VCaP (cell line): ENCODE results near the gene SFXN1.
"Not testable (repeated sequence)": the region's sequence is repeated elsewhere in the genome, so short reads cannot be mapped to it uniquely, and the experiment has no call there.

Source experiments
- H3K27ac ChIP-seq: fragments of 450-650 bp; 2 replicates; pipeline ENCODE4 v1.5.1; 2017
- TF ChIP-seq, protein P1 (sequence below): fragments of 450-650 bp; conservative IDR thresholded peaks from 2 replicates; pipeline ENCODE4 v1.5.1; 2017; ENCODE audit warnings: mild to moderate bottlenecking, moderate library complexity

Gene SFXN1

DNA sequence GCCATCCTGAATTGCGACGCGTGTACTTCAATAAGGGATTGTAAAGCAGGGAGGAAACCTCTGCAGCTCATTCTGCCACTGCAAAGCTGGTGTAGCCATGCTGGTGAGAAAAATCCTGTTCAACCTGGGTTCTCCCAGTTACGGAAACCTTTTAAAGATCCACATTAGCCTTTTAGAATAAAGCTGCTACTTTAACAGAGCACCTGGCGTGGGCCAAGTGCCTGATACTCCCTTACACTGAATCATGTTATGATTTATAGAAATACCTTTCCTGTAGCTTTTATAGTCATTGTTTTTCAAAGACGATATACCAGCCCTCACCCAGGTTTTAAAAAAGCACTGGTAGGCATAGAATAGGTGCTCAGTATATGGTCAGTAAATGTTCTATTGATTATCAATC, 48.3 kb downstream of the SFXN1 start:
- no peak overlapping the region; the same call in 1 of the 2 replicates for H3K27ac ChIP-seq
- TF ChIP-seq, protein P1, sequence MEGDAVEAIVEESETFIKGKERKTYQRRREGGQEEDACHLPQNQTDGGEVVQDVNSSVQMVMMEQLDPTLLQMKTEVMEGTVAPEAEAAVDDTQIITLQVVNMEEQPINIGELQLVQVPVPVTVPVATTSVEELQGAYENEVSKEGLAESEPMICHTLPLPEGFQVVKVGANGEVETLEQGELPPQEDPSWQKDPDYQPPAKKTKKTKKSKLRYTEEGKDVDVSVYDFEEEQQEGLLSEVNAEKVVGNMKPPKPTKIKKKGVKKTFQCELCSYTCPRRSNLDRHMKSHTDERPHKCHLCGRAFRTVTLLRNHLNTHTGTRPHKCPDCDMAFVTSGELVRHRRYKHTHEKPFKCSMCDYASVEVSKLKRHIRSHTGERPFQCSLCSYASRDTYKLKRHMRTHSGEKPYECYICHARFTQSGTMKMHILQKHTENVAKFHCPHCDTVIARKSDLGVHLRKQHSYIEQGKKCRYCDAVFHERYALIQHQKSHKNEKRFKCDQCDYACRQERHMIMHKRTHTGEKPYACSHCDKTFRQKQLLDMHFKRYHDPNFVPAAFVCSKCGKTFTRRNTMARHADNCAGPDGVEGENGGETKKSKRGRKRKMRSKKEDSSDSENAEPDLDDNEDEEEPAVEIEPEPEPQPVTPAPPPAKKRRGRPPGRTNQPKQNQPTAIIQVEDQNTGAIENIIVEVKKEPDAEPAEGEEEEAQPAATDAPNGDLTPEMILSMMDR, result no peak

DNA sequence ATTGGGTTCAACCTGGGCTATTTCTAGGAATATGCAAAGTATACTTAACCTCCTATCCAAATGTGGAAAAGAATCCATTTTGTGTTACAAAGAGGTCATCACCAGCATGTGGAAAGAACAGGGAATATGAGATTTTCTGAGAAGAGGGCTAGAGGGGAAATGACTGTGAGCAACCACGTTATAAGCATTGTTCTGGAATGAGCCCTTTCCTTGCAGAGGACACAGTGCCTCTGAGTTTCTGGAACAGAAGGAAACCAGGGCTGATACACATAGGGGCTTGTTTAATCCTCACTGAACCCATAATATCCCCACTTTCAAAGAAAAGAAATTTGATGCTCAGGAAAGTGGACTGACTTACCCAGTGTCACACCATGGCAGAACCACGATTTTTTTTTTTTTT, 53.0 kb downstream of the SFXN1 start:
- TF ChIP-seq, protein P1, result no peak
- H3K27ac ChIP-seq, result no peak overlapping the region

DNA sequence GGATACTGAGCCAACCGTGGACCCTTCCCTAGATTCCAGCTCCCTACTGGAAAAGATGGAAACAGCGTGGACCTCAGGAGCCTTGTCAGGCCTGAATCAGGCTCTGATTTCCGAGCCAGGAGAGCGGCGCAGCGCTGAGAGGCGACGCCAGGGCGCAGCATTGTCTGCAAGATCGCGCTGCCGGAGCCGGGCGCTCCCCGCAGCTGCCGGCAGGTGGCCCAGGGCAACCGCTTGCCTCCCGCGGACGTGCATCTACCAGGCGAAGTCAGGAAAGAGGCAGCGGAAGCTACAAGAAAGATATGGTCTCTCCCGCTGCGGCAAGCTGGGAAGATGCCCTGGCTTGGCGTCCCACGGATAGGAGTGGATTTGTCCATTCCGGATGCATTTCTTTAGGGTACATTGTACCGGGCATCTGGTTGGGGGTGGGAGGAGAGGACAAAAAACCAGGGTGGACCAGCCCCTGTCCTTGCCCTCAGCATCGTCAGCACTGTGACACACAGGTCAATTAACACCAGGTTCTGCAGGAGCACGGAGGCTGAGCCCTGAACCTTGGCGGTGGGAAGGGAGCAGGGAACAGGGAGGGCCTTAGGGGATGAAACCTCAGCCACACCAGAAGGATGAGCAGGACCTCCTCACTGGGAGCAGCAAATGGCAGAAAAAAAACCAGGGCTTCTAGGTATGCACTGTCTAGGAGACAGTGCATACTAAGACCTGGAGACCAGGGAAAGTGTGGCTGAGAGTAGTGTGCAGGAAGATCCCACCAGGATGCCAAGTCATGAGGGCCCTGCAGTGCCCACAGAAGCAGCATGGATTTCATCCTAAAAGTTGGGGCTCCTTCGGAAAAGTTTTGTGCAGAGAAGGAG, 55.9 kb downstream of the SFXN1 start:
- TF ChIP-seq, protein P1, result peak; percentile 92
- H3K27ac ChIP-seq, result no peak overlapping the region

DNA sequence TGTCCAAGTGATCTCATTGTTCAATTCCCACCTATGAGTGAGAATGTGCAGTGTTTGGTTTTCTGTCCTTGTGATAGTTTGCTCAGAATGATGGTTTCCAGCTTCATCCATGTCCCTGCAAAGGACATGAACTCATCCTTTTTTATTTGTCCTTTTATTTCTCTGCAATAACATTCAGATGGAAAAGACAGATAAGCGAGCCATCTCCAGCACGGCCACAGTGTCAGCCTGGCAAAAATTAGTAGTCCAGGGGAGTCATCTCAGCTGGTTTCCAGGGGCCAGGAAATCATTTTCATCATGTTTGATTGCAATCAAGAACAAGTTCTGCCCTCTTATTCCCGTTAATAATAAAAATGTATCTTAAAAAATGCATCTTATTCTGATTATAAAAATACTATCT, 57.0 kb downstream of the SFXN1 start:
- not testable (repeated sequence) for H3K27ac ChIP-seq

DNA sequence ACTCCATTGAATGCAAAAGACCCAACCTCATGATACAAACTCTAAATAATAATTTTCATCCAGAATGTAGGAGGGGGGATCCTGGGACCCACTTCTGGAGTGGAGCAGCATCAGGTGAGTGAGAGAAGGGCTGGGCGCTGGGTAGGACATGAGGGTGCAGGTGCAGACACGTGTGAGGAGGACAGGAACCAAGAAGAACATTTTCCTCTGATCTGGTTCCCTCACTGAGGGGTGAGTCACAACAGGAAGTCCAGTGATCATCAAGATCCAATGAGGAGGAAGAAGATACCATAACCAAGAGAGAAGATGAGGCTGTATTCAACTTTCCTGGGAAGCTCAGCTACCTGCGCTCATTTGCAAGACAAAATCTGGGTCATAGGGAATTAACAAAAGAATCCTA, 57.4 kb downstream of the SFXN1 start:
- no peak overlapping the region for H3K27ac ChIP-seq
- TF ChIP-seq, protein P1, result no peak

DNA sequence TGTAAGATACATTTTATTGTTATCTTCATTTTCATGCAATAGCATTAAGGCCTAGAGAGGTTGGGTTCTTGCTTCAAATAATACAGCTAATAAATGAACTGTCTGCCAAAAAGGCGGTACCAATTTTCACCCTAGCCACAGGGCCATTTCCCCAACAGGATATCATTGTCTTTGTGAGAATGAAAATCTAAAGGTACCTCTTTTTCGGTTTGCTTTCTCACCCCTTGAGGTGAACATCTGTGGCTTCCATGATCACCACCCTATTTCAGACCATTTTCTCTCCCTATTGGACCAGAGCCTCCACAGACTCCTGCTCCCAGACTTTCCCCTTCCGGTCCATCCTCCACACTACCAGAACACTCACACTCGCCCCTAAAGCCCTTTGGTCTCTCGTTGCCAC, 60.2 kb downstream of the SFXN1 start:
- no peak overlapping the region for H3K27ac ChIP-seq
- TF ChIP-seq, protein P1, result no peak

DNA sequence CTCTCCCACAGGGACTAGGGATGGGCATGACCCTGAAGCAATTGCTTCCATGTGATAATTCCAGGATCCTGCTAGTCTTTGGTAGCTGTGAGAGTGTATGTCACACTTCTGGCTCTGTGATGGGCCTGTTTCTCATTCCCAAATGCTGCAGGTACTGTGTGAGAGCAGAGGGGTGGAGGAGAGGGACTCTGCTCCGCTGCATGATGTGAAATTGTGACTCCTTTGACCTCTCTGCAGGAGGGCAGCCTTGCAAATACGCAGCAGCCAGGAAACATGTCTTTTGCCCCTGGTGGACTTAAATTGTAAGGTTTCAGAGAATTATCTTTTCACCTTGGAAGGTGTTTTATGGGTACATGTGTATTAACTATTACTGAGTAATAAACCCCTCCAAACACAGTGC, 61.6 kb downstream of the SFXN1 start:
- H3K27ac ChIP-seq, result no peak overlapping the region
- TF ChIP-seq, protein P1, result no peak

DNA sequence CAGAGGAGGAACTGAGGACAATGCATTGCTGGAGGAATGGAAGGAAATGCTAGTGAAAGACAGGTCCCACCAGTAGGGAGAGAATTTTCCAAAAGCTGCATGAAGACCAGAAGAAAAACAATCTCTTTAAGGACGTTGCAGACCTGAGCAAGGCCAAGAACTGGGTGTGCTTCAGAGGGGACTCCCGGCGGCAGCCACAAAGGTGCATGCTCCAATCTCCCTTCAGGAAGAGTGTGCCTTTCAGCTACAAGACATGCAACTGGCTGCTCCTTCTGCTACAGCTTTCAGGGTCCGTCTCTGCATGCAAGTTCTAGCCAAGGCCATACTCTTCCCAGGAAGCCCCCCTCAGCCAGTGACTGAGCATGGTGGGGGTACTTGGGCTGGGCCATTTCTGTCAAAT, 62.9 kb downstream of the SFXN1 start:
- TF ChIP-seq, protein P1, result no peak
- H3K27ac ChIP-seq, result no peak overlapping the region
